ACC112 (cell line): ENCODE results near the gene GJD4.

Experiments
- H2AFZ ChIP-seq: fragments of 200-600 bp; sonication (generic); one replicate; pipeline ENCODE4 v1.6.0; 2017; ENCODE audit warnings: antibody characterized with exemption, low read length; ENCODE audit not compliant: unreplicated experiment
- H3K27ac ChIP-seq: fragments of 200-600 bp; sonication (generic); 2 replicates; pipeline ENCODE4 v1.5.1; 2014; ENCODE audit warnings: low read depth, mild to moderate bottlenecking, antibody characterized with exemption, low read length, moderate library complexity
- H3K27me3 ChIP-seq: fragments of 200-600 bp; sonication (generic); 2 replicates; pipeline ENCODE4 v1.6.1; 2014; ENCODE audit warnings: mild to moderate bottlenecking, antibody characterized with exemption, low read length, moderate library complexity, mixed read lengths; ENCODE audit not compliant: insufficient read depth
- H3K36me3 ChIP-seq: fragments of 200-600 bp; sonication (generic); 2 replicates; pipeline ENCODE4 v1.6.1; 2016; ENCODE audit warnings: mild to moderate bottlenecking, antibody characterized with exemption, low read length, moderate library complexity, mixed read lengths; ENCODE audit not compliant: insufficient read depth
- H3K4me1 ChIP-seq: fragments of 200-600 bp; sonication (generic); one replicate; pipeline ENCODE4 v1.6.1; 2016; ENCODE audit warnings: low read length, mixed read lengths; ENCODE audit not compliant: insufficient read depth, unreplicated experiment, control insufficient read depth
- H3K4me3 ChIP-seq: fragments of 200-600 bp; sonication (generic); 2 replicates; pipeline ENCODE4 v1.5.1; 2014; ENCODE audit warnings: mild to moderate bottlenecking, low read depth, low read length
- H3K79me2 ChIP-seq: fragments of 200-600 bp; sonication (generic); one replicate; pipeline ENCODE4 v1.6.0; 2016; ENCODE audit warnings: low read length; ENCODE audit not compliant: control insufficient read depth, unreplicated experiment, insufficient read depth

GJD4 gene

DNA sequence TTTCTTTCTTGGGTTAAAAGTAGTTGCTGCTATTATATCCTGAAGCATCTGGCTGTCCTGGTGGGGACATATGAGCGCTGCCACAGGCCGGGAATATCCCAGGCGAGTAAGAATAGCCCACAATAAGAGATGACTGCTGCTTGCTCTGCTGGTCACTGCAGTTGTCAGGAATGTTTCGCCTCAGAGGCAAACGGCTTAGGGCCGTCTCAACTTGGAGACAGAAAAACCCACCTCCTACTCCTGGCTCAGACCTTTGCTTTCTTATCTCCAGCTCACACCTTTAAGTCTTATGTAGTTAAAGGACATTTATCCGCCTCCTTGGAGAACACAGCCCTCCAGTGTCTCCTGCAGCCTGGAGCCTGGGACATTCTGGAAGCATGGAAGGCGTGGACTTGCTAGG lies at the start of gene GJD4:
Gene GJD4, plus strand, starts transcription at position 151 of the 400 bp plus-strand sequence. Its CDS starts 227 bp downstream, at position 378.
- H2AFZ ChIP-seq: no peak within 1 kb of the TSS
- peaks cover 29% of the 10 kb centered on the region for H3K27me3 ChIP-seq
- H3K27ac ChIP-seq: no peak within 1 kb of the TSS
- H3K79me2 ChIP-seq: no peaks in the 10 kb centered on the region
- H3K4me1 ChIP-seq: peaks cover 9% of the 10 kb centered on the region
- no peak within 1 kb of the TSS for H3K4me3 ChIP-seq
- H3K36me3 ChIP-seq: no peaks in the 10 kb centered on the region

- H2AFZ ChIP-seq: no peak overlapping the region
- H3K27me3 ChIP-seq: no peaks in the 10 kb centered on the region
- H3K4me1 ChIP-seq: peaks cover 13% of the 10 kb centered on the region
- peaks cover 18% of the 10 kb centered on the region; the same call in 1 of the 2 replicates for H3K36me3 ChIP-seq
- no peak overlapping the region for H3K27ac ChIP-seq
- peaks cover 5% of the 10 kb centered on the region for H3K79me2 ChIP-seq
- no peak overlapping the region for H3K4me3 ChIP-seq
Observed at GRCh38 chr10:35555962-35556930, 48.9 kb upstream of the GJD4 start.

GRCh38 chr10:35558276-35558675 lies 46.9 kb upstream of the GJD4 start:
- H3K36me3 ChIP-seq: peaks cover 4% of the 10 kb centered on the region; the same call in 1 of the 2 replicates
- H3K4me1 ChIP-seq: peaks cover under 1% of the 10 kb centered on the region
- H3K27ac ChIP-seq: no peak overlapping the region
- no peak overlapping the region for H2AFZ ChIP-seq
- no peaks in the 10 kb centered on the region for H3K79me2 ChIP-seq
- no peaks in the 10 kb centered on the region for H3K27me3 ChIP-seq
- no peak overlapping the region for H3K4me3 ChIP-seq

GRCh38 chr10:35559416-35559815 lies 45.7 kb upstream of the GJD4 start:
- H3K4me3 ChIP-seq: no peak overlapping the region
- H3K36me3 ChIP-seq: peaks cover 4% of the 10 kb centered on the region; the same call in 1 of the 2 replicates
- H3K79me2 ChIP-seq: no peaks in the 10 kb centered on the region
- H2AFZ ChIP-seq: no peak overlapping the region
- peaks cover 6% of the 10 kb centered on the region for H3K4me1 ChIP-seq
- H3K27ac ChIP-seq: no peak overlapping the region
- no peaks in the 10 kb centered on the region for H3K27me3 ChIP-seq

DNA sequence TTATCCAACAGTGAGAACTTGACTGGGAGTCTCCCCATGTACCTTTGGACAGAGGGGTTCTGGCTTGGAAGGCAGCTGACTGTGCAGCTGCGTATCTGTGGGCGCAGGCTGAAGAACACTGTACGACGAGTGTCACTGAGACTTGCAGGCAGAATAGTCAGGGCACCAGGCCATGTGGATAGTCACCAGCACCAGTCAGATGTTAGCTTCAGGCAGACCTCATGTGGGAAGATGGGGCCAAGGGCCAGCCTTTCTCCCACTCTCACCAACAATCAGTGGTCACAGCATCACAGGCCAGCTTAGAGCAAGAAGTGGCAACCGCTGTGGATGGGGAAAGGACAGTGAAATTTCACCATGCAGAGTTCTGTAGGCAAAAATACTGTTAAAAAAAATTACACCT lies 43.4 kb upstream of the GJD4 start:
- H2AFZ ChIP-seq: no peak overlapping the region
- H3K4me3 ChIP-seq: no peak overlapping the region
- H3K27ac ChIP-seq: no peak overlapping the region
- no peaks in the 10 kb centered on the region for H3K27me3 ChIP-seq
- H3K4me1 ChIP-seq: peaks cover 18% of the 10 kb centered on the region
- no peaks in the 10 kb centered on the region for H3K79me2 ChIP-seq
- peaks cover 4% of the 10 kb centered on the region; the same call in 1 of the 2 replicates for H3K36me3 ChIP-seq

DNA sequence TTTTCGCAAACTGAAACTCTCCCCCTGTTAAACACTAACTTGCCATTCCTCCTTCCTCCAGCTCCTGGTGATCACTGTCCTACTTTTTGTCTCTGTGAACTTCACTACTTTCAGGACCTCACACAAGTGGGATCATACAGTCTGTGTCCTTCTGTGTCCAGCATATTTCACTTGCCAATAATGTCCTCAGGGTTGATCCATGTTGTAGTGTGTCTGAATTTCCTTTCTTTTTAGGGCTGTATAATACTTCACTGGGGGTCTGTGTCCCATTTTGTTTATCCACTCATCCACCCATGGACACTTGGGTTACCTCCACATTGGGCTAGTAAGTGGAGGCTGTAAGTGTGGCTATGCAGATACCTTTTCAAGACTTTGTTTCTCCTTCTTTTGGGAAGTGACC lies 42.7 kb upstream of the GJD4 start:
- peaks cover 4% of the 10 kb centered on the region; the same call in 1 of the 2 replicates for H3K36me3 ChIP-seq
- no peaks in the 10 kb centered on the region for H3K27me3 ChIP-seq
- no peaks in the 10 kb centered on the region for H3K79me2 ChIP-seq
- no peak overlapping the region for H2AFZ ChIP-seq
- H3K27ac ChIP-seq: no peak overlapping the region
- H3K4me1 ChIP-seq: peaks cover 18% of the 10 kb centered on the region
- H3K4me3 ChIP-seq: no peak overlapping the region

DNA sequence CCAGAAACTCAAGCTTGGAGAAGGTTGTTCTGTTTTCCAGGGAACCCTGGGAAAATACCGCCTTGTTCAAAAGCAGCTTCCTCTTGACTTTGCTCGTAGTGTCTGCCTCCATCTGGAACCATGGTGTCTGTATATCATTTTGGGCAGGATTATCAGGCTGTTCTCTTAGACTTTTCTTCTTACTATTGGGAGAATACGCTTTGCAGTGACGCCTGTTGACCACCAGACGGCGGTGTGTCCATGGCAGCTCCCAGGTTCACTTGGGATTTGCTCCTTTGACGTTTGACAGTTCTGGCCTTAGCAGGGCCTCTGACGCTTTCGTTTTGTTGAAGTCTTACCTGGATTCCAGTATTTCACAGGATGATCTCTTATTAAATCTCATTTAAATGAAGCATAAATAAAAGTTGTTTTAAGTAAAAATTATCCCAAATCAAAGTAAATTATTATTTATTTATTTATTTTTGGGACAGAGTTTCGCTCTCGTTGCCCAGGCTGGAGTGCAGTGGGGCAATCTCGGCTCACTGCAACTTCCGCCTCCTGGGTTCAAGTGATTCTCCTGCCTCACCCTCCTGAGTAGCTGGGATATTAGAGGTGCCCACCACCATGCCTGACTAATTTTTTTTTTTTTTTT lies 41.8 kb upstream of the GJD4 start:
- Histone ChIP-seq H3K27me3 (no peaks in the 10 kb centered on the region), H3K79me2 (no peaks in the 10 kb centered on the region), H2AFZ (no peak overlapping the region), H3K27ac (no peak overlapping the region), H3K4me3 (no peak overlapping the region), H3K4me1 (peaks cover 18% of the 10 kb centered on the region), H3K36me3 (peaks cover 4% of the 10 kb centered on the region; the same call in 1 of the 2 replicates)

DNA sequence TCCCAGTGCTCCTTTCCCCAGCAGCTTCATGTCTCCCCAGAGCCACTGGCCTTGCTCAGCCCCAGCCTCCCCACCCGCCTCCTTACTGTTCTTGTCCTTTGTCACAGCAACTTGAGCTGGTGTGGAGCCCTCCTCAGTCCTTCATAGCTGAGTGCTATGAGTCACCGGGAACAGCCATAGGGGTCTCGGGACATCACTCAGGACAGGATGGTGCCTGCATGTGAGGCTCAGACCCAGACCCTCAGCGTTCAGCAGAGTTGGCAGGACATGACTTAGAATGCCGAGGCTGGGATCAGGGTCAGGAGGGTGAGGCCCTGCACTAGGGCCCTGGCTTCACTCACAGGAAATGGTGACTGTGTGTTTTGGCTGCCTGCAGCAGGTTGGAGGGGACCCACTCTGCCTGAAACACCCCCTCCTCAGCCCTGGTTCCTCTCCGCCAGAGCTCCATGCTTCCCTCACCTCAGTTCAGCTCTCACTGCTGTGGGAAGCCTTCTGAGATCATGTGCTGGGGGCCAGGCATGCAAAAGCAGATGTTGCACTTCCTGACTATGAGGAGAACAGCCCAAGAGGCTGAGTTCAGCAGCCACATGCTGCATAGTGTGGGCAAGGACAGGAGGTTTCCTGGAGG lies 40.7 kb upstream of the GJD4 start:
- no peak overlapping the region for H3K27ac ChIP-seq
- H3K79me2 ChIP-seq: no peaks in the 10 kb centered on the region
- peaks cover 19% of the 10 kb centered on the region for H3K4me1 ChIP-seq
- H3K4me3 ChIP-seq: no peak overlapping the region
- no peak overlapping the region for H2AFZ ChIP-seq
- H3K36me3 ChIP-seq: peaks cover 4% of the 10 kb centered on the region; the same call in 1 of the 2 replicates
- no peaks in the 10 kb centered on the region for H3K27me3 ChIP-seq

GRCh38 chr10:35565602-35566081 lies 39.5 kb upstream of the GJD4 start:
- H3K79me2 ChIP-seq: no peaks in the 10 kb centered on the region
- no peaks in the 10 kb centered on the region for H3K36me3 ChIP-seq
- no peak overlapping the region for H3K4me3 ChIP-seq
- no peaks in the 10 kb centered on the region for H3K27me3 ChIP-seq
- no peak overlapping the region for H3K27ac ChIP-seq
- H2AFZ ChIP-seq: no peak overlapping the region
- H3K4me1 ChIP-seq: peaks cover 29% of the 10 kb centered on the region

DNA sequence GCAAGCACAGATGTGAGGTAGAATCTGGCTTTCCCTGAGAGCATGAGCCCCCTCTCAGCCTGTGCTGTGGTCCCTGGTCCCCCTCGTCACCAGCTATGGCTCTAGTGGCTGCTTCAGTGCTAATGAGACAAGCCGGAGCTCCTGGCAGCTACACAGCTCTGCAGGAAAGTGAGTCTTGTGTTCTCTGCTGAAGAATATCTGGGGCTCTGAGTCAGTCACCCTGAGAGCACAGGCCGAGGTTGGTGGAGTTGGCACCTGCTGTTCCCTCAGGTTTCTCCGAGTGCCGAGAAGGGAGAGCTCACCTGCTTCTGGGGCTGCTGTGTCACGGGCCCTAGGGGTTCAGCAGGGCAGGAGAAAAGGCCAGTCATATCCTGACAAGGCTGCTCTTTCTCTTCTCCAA lies 37.2 kb upstream of the GJD4 start:
- Histone ChIP-seq H2AFZ (no peak overlapping the region), H3K4me1 (peaks cover 32% of the 10 kb centered on the region), H3K79me2 (no peaks in the 10 kb centered on the region), H3K27me3 (no peaks in the 10 kb centered on the region), H3K4me3 (no peak overlapping the region), H3K36me3 (no peaks in the 10 kb centered on the region), H3K27ac (no peak overlapping the region)
